TTC549 (cell line): ENCODE measurements around the gene CACHD1.

Source experiments
- FAIRE-seq: peaks from 2 replicates; lab custom pipeline; 2012; peaks lifted over from hg19 to GRCh38; lab: Jason Lieb, UNC

CACHD1 gene

DNA sequence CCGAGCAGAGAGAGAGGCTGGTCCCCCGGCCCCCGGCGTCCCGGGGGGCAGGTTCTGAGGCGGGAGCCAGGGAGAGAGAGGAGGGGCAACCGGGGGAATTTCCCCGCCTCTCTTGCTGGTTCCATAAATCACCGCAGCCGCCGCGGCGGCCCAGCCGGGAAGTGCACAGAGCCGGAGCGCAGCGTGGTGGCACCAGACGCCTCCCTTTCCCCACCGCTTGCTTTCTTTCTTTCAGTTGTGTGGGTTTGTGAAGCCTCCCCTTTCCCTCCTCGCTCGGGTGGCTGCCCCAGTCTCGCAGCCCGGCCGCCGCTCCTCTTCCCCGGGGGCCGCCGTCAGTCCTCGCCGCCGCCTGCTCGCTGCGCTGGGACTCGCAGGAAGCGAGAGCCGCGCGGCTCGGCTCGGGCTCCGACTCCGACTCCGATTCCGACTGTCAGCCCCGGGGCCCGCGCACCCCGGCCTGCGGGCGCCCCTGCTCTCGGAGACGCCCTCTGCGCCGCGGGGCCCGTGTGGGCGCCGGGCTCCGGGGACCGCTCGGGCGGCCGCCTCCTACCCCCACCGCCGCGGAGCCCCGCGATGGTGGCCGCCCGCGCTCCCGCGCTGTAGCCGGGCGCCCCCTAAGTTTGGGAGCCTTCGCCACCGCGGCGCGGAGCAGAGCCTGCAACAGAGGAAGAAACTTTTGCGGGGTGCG lies at the start of gene CACHD1:
CACHD1 (plus strand) TSS at position 153 of the 688 bp plus-strand sequence. CDS start 616 bp downstream, outside the sequence.
- no peak for FAIRE-seq

- no peak for FAIRE-seq
These were observed 48.6 kb upstream of the CACHD1 start for GRCh38 chr1:64421377-64421776.

DNA sequence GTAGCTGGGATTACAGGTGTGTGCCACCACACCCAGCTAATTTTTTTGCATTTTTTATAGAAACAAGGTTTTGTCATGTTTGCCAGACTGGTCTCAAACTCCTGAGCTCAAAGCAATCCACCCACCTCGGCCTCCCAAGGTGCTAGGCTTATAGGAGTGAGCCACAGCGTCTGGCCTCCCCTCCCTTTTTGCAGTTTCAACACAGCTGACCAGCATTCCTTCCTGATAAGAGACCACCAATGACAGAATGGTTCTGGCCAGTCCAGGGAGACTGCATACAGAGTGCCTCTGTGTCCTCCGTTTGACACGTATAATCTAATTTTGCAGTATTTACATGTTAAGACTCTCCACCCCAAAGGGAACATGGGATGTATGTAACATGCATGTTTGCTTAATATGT lies 46.4 kb upstream of the CACHD1 start:
- FAIRE-seq = no peak

DNA sequence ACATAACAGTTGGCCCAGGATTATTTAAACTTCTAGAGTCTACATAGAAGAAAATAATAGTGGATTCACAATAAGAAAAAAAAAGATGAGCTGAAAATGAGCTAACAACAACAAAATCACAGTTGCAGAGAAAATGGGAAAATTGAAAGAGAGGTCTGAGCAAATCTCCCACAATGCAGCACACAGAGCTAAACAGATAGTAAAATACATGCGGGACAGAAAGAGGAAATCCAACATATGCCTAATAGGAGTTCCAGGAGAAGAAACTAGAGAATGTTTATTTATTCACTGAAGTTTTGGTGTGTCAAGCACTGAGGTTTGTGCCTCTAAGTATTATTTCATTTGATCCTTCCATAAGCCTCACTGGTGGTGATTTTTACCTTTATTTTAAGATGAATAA lies 45.5 kb upstream of the CACHD1 start:
- FAIRE-seq = no peak

DNA sequence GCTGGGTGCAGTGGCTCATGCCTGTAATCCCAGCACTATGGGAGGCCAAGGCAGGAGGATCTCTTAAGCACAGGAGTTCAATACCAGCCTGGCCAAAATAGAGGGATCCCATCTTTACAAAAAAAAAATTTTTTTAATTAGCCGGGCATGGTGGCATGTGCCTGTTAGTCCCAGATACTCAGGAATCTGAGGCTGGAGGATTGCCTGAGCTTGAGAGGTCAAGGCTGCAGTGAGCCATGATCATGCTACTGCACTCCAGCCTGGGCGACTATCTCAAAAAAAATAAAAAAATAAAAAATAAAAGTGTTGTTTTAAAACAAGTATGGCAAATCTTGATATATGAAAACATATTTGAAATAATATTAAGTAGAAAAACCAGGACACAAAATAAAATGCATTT lies 44.4 kb upstream of the CACHD1 start:
- no peak for FAIRE-seq

GRCh38 chr1:64426681-64427080 lies 43.2 kb upstream of the CACHD1 start:
- FAIRE-seq = no peak

GRCh38 chr1:64427879-64428278 lies 42.0 kb upstream of the CACHD1 start:
- FAIRE-seq = no peak

GRCh38 chr1:64433308-64433707 lies 36.6 kb upstream of the CACHD1 start:
- FAIRE-seq = no peak

DNA sequence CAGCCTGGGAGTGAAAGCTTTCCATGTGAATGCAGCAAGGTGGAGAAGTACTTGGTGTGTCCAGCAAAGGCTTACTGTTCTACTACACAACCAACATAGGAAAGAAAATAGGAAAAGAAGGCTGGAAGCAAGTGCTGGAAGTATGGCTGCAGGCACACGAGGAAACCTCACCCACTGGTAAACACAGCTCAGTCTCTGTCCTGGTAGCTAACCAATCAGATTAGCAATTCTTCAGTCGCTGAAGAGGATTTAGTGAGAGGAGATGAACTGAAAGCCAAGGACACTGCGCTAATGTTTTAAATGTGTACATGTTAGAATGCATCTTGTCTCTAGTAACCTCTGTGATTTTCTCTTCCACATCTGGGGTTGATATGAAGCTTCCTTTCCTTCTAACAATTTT lies 36.2 kb upstream of the CACHD1 start:
- no peak for FAIRE-seq

DNA sequence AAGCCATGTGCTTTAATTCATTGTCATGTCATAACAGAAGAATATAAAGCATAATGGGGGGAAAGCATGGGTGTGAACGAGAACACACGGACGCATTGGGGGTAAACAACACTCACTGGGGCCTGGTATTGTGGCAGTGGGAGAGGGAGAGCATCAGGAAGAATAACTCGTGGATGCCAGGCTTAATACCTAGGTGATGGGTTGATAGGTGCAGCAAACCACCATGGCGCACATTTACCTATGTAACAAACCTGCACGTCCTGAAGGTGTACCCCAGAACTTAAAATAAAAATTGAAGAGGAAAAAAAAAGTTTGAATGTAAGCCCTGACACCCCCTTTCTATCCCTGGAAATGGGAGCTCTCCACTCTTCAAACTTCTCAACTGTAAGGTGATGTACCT lies 34.9 kb upstream of the CACHD1 start:
- FAIRE-seq = no peak

- no peak for FAIRE-seq
These were observed 32.5 kb upstream of the CACHD1 start for GRCh38 chr1:64437453-64437852.

- FAIRE-seq = no peak
These were observed 29.6 kb upstream of the CACHD1 start for GRCh38 chr1:64440183-64440826.

DNA sequence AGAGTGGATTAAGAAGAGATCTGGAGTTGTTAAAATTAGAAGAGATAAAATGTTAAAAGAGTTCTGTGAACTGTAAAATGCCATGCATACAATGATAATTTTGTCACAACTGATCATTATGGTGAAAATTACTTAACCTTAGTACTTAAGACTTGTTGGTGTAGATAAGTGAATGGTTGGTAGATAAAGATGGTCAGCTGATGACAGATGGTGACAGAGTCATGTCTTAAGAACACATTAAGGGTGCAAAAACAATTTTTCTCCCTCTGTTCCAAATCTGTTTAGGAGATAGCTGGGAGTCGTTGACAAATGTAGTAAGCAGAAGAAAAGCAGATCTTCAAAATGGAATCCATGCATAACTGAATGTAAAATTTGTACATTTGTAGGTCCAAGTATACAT lies 18.5 kb upstream of the CACHD1 start:
- no peak for FAIRE-seq

DNA sequence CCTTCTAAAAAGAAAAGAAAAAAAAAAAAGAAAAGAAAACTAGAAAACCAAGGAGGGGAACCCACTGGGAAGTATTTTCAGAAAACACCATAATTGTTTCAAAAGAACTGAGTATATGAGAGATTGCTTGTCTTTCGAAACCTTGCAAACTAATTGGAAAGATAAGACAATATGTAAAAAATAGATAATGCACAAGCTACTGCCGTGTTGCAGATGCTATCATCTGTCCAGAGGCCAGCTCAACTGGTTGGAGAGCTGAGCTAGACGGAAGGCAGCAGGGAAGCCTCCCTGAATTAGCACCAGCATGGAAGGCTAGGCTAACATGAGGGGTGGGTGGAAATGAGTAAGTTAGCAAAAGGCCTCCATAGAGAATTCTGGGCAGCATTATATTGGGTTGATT lies 16.2 kb upstream of the CACHD1 start:
- FAIRE-seq = no peak

DNA sequence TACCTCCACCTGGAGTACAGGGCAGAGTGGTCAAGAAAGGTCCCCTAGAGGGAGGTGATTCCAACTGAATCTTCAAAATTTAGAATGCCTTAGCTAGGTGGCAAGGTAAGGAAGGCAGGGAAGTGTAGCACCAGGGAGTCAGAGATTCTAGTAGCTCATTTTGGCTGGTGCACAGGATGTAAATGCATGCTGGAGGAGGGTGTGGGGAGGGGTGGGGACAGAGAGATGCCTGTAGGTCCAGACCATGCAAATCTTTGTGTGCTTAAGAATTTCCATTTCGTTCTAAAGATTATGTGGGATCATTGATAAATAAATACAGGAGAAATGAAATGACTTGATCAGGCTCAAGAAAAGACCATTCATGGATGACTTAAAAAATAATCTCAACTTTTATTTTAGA lies 11.0 kb upstream of the CACHD1 start:
- no peak for FAIRE-seq

- FAIRE-seq = no peak
These were observed 10.2 kb upstream of the CACHD1 start for GRCh38 chr1:64459743-64460142.

GRCh38 chr1:64466033-64466432 lies 3.9 kb upstream of the CACHD1 start:
- no peak for FAIRE-seq

DNA sequence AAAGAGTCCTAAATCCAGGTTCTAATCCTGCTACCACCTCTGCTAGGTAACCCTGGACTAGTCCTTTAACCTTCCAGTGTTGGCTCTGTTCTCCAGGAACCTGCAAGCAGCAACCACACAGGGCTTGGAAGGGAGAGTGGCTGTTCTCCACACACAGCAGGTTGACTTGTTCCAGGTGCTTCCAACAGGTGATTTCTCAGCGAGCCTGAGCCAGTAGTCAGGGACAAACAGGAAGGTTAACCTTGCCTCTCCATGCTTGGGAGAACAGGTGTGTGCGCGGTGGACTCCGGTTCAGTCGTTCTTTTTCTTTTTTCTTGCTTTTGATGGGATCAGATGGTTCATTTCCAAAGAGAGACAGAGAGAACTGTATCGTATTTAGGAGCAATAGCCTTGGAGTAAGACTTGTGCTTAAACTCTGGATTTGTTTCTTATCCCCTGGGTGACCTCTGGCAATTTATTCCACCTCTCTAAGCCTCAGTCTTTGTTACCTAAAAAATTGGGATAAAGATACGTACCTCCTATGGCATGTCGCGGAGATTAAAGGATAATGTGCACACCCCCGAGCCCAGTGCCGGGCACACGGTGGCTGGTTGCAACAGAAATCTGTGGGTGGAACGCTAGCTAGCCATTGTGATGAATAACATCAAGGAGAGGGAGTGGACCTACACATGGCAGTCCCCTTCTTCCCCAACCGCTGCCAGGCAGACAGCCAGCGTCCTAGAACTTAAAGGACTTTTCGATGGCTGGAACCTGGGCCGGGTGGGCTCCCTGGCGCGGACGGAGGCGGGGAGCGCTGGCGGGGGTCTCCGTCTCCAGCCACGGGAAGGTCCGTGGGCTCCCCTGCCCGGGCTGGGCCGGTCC lies 583 bp upstream of the CACHD1 start:
- no peak for FAIRE-seq

- FAIRE-seq = no peak
These were observed 812 bp downstream of the CACHD1 start for GRCh38 chr1:64470665-64471217.

GRCh38 chr1:64471218-64472039 lies 1.5 kb downstream of the CACHD1 start:
- FAIRE-seq = no peak

- FAIRE-seq = no peak
These were observed 2.1 kb downstream of the CACHD1 start for GRCh38 chr1:64472040-64472376.

- FAIRE-seq = no peak
These were observed 2.9 kb downstream of the CACHD1 start for GRCh38 chr1:64472805-64473204.
